Type B pancreatic cell (in vitro differentiated cells): ENCODE results near the gene GALNT8. TPM values are rescaled to one million over a fixed set of nuclear protein-coding genes. Genes with fewer than 3 reads are reported as not detected.

ENCODE experiments used
- DNase-seq: peaks from one replicate; pipeline ENCODE4 v3.0.0; 2021; ENCODE audit warnings: mixed read lengths; ENCODE audit not compliant: unreplicated experiment; ENCODE audit errors: extremely low spot score
- H3K27ac Mint-ChIP-seq: 2 replicates; pipeline ENCODE4 v1.8.0; 2021; ENCODE audit warnings: mild to moderate bottlenecking, mixed read lengths
- H3K27me3 Mint-ChIP-seq: 2 replicates; pipeline ENCODE4 v1.8.0; 2021; ENCODE audit warnings: mixed read lengths
- H3K36me3 Mint-ChIP-seq: 2 replicates; pipeline ENCODE4 v1.8.0; 2021; ENCODE audit warnings: mixed read lengths
- H3K4me1 Mint-ChIP-seq: one replicate; pipeline ENCODE4 v1.8.0; 2021; ENCODE audit warnings: mixed read lengths; ENCODE audit not compliant: unreplicated experiment
- H3K4me3 Mint-ChIP-seq: 2 replicates; pipeline ENCODE4 v1.8.0; 2021; ENCODE audit warnings: mild to moderate bottlenecking, mixed read lengths
- H3K9me3 Mint-ChIP-seq: 2 replicates; pipeline ENCODE4 v1.8.0; 2021; ENCODE audit warnings: mixed read lengths
- CTCF ChIP-seq: fragments of 200-600 bp; sonication (generic); conservative IDR thresholded peaks from 2 replicates; pipeline ENCODE4 v1.5.0; 2021; ENCODE audit warnings: antibody characterized with exemption, mild to moderate bottlenecking
- long read RNA-seq: library from polyadenylated mRNA; unstranded; transcript quantifications from one replicate; pipeline ENCODE4 v2.0.0, GENCODE V29; 2020
- total RNA-seq: library from RNA; stranded (reverse); gene quantifications from 2 replicates; pipeline ENCODE4 v1.2.1, GENCODE V29; 2021; ENCODE audit warnings: low replicate concordance

The GALNT8 gene
- 5.2 and 7.1 TPM in 2 replicates for total RNA-seq
- long read RNA-seq, full-length matches to known transcripts = 4 of 4 reads
- long read RNA-seq, partial matches to known transcripts = 0 of 4 reads
- long read RNA-seq, other reads (novel, unspliced or antisense) = 0 of 4 reads

- H3K36me3 Mint-ChIP-seq = peaks cover 10% of the 10 kb centered on the region
- peak within 1 kb of the TSS; percentile 49 for H3K27ac Mint-ChIP-seq
- H3K4me3 Mint-ChIP-seq = peak within 1 kb of the TSS; percentile 5
- H3K9me3 Mint-ChIP-seq = no peaks in the 10 kb centered on the region
- peaks cover 61% of the 10 kb centered on the region for H3K27me3 Mint-ChIP-seq
- no peaks in the 10 kb centered on the region for H3K4me1 Mint-ChIP-seq
- DNase-seq = no peak
- no peak for TF ChIP-seq CTCF
These were observed at the start of gene GALNT8 for GRCh38 chr12:4719821-4720636. TSS of gene GALNT8 (plus strand) at chr12:4720400. CDS start at chr12:4720678, 278 bp downstream.

- no peaks in the 10 kb centered on the region for H3K9me3 Mint-ChIP-seq
- DNase-seq = no peak
- H3K4me3 Mint-ChIP-seq = no peak overlapping the region
- H3K27me3 Mint-ChIP-seq = no peaks in the 10 kb centered on the region
- no peak overlapping the region for H3K27ac Mint-ChIP-seq
- no peak for TF ChIP-seq CTCF
- H3K36me3 Mint-ChIP-seq = peaks cover 61% of the 10 kb centered on the region
- no peaks in the 10 kb centered on the region for H3K4me1 Mint-ChIP-seq
These were observed 40.5 kb upstream of the GALNT8 start for GRCh38 chr12:4679711-4680110.

GRCh38 chr12:4681732-4682131, 38.5 kb upstream of the GALNT8 start:
- TF ChIP-seq CTCF = no peak
- Mint-ChIP-seq H3K9me3 (no peaks in the 10 kb centered on the region), H3K4me1 (no peaks in the 10 kb centered on the region), H3K4me3 (no peak overlapping the region), H3K27ac (no peak overlapping the region), H3K27me3 (no peaks in the 10 kb centered on the region), H3K36me3 (peaks cover 63% of the 10 kb centered on the region)
- DNase-seq = no peak

- no peak overlapping the region for H3K4me3 Mint-ChIP-seq
- no peak for TF ChIP-seq CTCF
- no peaks in the 10 kb centered on the region for H3K9me3 Mint-ChIP-seq
- no peaks in the 10 kb centered on the region for H3K27me3 Mint-ChIP-seq
- no peaks in the 10 kb centered on the region for H3K4me1 Mint-ChIP-seq
- no peak for DNase-seq
- peaks cover 51% of the 10 kb centered on the region for H3K36me3 Mint-ChIP-seq
- no peak overlapping the region for H3K27ac Mint-ChIP-seq
These were observed 34.9 kb upstream of the GALNT8 start for GRCh38 chr12:4685317-4685716.

GRCh38 chr12:4690760-4691159, 29.4 kb upstream of the GALNT8 start:
- H3K4me1 Mint-ChIP-seq = no peaks in the 10 kb centered on the region
- H3K27ac Mint-ChIP-seq = no peak overlapping the region
- TF ChIP-seq CTCF = no peak
- H3K27me3 Mint-ChIP-seq = no peaks in the 10 kb centered on the region
- no peaks in the 10 kb centered on the region for H3K9me3 Mint-ChIP-seq
- no peak for DNase-seq
- peaks cover 58% of the 10 kb centered on the region for H3K36me3 Mint-ChIP-seq
- H3K4me3 Mint-ChIP-seq = no peak overlapping the region
